RWPE2 (cell line): ENCODE measurements around the gene SNX10.

ENCODE experiments used
- ATAC-seq: fragments of 200-7000 bp; cut with Tn5 transposase; 3 replicates; pipeline ENCODE4 v1.9.1; 2021; ENCODE audit warnings: low read depth
- DNase-seq: peaks from one replicate; pipeline ENCODE4 v3.0.0-alpha.2; 2020; ENCODE audit warnings: low spot score
- H3K27ac ChIP-seq: fragments of 450-650 bp; 2 replicates; pipeline ENCODE4 v1.5.1; 2017; ENCODE audit warnings: mild to moderate bottlenecking; ENCODE audit not compliant: poor library complexity, severe bottlenecking
- H3K27me3 ChIP-seq: fragments of 250-450 bp; sonication (Bioruptor Pico); 2 replicates; pipeline ENCODE4 v1.5.1; 2021; ENCODE audit warnings: mild to moderate bottlenecking, moderate library complexity; ENCODE audit not compliant: insufficient read depth, poor library complexity, severe bottlenecking
- H3K36me3 ChIP-seq: fragments of 250-450 bp; sonication (Bioruptor Pico); 2 replicates; pipeline ENCODE4 v1.5.1; 2020; ENCODE audit warnings: low read depth, mild to moderate bottlenecking, moderate library complexity
- H3K4me1 ChIP-seq: fragments of 250-450 bp; sonication (Bioruptor Pico); 2 replicates; pipeline ENCODE4 v1.5.1; 2021; ENCODE audit warnings: mild to moderate bottlenecking, moderate library complexity; ENCODE audit not compliant: insufficient read depth, poor library complexity, severe bottlenecking
- H3K4me3 ChIP-seq: fragments of 250-450 bp; sonication (Bioruptor Pico); 2 replicates; pipeline ENCODE4 v1.5.1; 2021; ENCODE audit warnings: mild to moderate bottlenecking, moderate library complexity; ENCODE audit not compliant: severe bottlenecking
- H3K9me3 ChIP-seq: fragments of 250-450 bp; sonication (Bioruptor Pico); 2 replicates; pipeline ENCODE4 v1.5.1; 2021; ENCODE audit warnings: mild to moderate bottlenecking, moderate library complexity; ENCODE audit not compliant: severe bottlenecking
- CTCF ChIP-seq: fragments of 450-650 bp; IDR thresholded peaks from one replicate; pipeline ENCODE4 v1.5.1; 2017; ENCODE audit warnings: mild to moderate bottlenecking, moderate library complexity; ENCODE audit not compliant: poor library complexity, severe bottlenecking

SNX10 gene

GRCh38 chr7:26406433-26406832 is 114.8 kb downstream of the SNX10 start:
- Histone ChIP-seq H3K4me3 (no peak overlapping the region), H3K36me3 (no peaks in the 10 kb centered on the region), H3K9me3 (no peaks in the 10 kb centered on the region), H3K27ac (no peak overlapping the region), H3K27me3 (no peaks in the 10 kb centered on the region), H3K4me1 (no peaks in the 10 kb centered on the region)
- no peak for DNase-seq
- TF ChIP-seq CTCF, result no peak
- ATAC-seq, result no peak

- Histone ChIP-seq H3K27me3 (no peaks in the 10 kb centered on the region), H3K4me1 (no peaks in the 10 kb centered on the region), H3K9me3 (no peaks in the 10 kb centered on the region), H3K4me3 (no peak overlapping the region), H3K27ac (no peak overlapping the region), H3K36me3 (no peaks in the 10 kb centered on the region)
- DNase-seq (no peak), ATAC-seq (no peak)
- TF ChIP-seq CTCF, result no peak
Observed at GRCh38 chr7:26409661-26410547, 118.2 kb downstream of the SNX10 start.

GRCh38 chr7:26413007-26413691 is 121.5 kb downstream of the SNX10 start:
- no peak for ATAC-seq
- no peak for TF ChIP-seq CTCF
- Histone ChIP-seq H3K4me3 (no peak overlapping the region), H3K27ac (no peak overlapping the region), H3K27me3 (no peaks in the 10 kb centered on the region), H3K4me1 (no peaks in the 10 kb centered on the region), H3K36me3 (no peaks in the 10 kb centered on the region), H3K9me3 (no peaks in the 10 kb centered on the region)
- DNase-seq, result no peak

- Histone ChIP-seq H3K4me3 (no peak overlapping the region), H3K9me3 (no peaks in the 10 kb centered on the region), H3K36me3 (no peaks in the 10 kb centered on the region), H3K4me1 (no peaks in the 10 kb centered on the region), H3K27me3 (no peaks in the 10 kb centered on the region), H3K27ac (no peak overlapping the region)
- no peak for DNase-seq
- no peak for ATAC-seq
- no peak for TF ChIP-seq CTCF
Observed at GRCh38 chr7:26416004-26416403, 124.3 kb downstream of the SNX10 start.
